Measurements from ENCODE around the gene SLITRK3. TPM values are rescaled to one million over a fixed set of nuclear protein-coding genes. Genes with fewer than 3 reads are reported as not detected.

Gene SLITRK3
- total RNA-seq, 1 experiment from 2014 or later, result not detected

- TF ChIP-seq ZBTB33 (IDR thresholded peaks at IDR 0.05; ENCODE audit: extremely low read depth, insufficient replicate concordance, low read length) (no peak), EGR1 (IDR thresholded peaks at IDR 0.05; ENCODE audit: low read depth) (no peak), ZFX (IDR thresholded peaks at IDR 0.05) (no peak), ELF1 (IDR thresholded peaks at IDR 0.05; ENCODE audit: borderline replicate concordance, low read depth) (no peak), CEBPB (IDR thresholded peaks at IDR 0.05; ENCODE audit: low read depth) (no peak), POLR2AphosphoS5 (IDR thresholded peaks at IDR 0.05; ENCODE audit: low read depth, low read length) (no peak), SRF (IDR thresholded peaks at IDR 0.05; ENCODE audit: low read depth) (no peak), ZNF274 (IDR thresholded peaks at IDR 0.05; ENCODE audit: low read depth, low read length) (no peak), CBX3 (IDR thresholded peaks at IDR 0.05; ENCODE audit: low read depth) (peak; percentile 74; the same call in 1 of the 2 replicates), RAD21 (IDR thresholded peaks at IDR 0.05; ENCODE audit: low read depth) (peak; percentile 62), TCF7L2 (IDR thresholded peaks at IDR 0.05; ENCODE audit: borderline replicate concordance, extremely low read depth, insufficient read depth, insufficient read length) (no peak), SIN3A (IDR thresholded peaks at IDR 0.05; ENCODE audit: low read depth) (no peak), EZH2 (IDR thresholded peaks at IDR 0.05) (no peak), JUND (IDR thresholded peaks at IDR 0.05) (no peak)
- TF ChIP-seq, protein P1, sequence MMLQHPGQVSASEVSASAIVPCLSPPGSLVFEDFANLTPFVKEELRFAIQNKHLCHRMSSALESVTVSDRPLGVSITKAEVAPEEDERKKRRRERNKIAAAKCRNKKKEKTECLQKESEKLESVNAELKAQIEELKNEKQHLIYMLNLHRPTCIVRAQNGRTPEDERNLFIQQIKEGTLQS (IDR thresholded peaks at IDR 0.05), result no peak
- TF ChIP-seq, protein P2, sequence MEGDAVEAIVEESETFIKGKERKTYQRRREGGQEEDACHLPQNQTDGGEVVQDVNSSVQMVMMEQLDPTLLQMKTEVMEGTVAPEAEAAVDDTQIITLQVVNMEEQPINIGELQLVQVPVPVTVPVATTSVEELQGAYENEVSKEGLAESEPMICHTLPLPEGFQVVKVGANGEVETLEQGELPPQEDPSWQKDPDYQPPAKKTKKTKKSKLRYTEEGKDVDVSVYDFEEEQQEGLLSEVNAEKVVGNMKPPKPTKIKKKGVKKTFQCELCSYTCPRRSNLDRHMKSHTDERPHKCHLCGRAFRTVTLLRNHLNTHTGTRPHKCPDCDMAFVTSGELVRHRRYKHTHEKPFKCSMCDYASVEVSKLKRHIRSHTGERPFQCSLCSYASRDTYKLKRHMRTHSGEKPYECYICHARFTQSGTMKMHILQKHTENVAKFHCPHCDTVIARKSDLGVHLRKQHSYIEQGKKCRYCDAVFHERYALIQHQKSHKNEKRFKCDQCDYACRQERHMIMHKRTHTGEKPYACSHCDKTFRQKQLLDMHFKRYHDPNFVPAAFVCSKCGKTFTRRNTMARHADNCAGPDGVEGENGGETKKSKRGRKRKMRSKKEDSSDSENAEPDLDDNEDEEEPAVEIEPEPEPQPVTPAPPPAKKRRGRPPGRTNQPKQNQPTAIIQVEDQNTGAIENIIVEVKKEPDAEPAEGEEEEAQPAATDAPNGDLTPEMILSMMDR (IDR thresholded peaks at IDR 0.05 in 2 of 3, conservative IDR thresholded peaks at IDR 0.05 in 1 of 3; ENCODE audit: borderline replicate concordance in 1 of 3, insufficient read depth in 1 of 3, low read depth in 2 of 3, low read length in 2 of 3), result peak; percentile 95 to 99 (median 95)
These were observed 10.5 kb upstream of the SLITRK3 start (continued) for GRCh38 chr3:165206454-165207266.
